ENCODE measurements around the gene BNIPL.

BNIPL gene

DNA sequence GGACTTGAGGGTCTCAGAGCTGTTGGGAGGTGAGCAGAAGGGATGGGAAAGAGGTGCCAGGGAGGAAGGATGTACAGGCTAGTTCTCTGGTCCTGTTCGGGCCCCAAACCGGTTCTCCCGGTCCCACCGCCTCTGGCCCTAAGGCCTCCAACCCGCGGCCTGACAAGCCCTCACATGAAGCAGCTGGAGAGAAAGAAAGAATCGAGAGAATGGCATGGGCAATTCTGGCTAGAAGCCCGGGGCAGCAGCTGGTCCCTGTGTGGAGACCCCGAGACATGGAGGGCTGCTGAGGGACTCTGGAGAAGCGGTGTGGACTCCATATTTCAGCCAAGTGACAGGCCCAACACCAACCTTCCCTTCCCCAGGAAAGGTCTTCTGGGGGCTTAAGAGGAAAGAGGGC lies 22.3 kb downstream of the BNIPL start:
- DNase-seq (ENCODE audit: low read depth), result no peak

DNA sequence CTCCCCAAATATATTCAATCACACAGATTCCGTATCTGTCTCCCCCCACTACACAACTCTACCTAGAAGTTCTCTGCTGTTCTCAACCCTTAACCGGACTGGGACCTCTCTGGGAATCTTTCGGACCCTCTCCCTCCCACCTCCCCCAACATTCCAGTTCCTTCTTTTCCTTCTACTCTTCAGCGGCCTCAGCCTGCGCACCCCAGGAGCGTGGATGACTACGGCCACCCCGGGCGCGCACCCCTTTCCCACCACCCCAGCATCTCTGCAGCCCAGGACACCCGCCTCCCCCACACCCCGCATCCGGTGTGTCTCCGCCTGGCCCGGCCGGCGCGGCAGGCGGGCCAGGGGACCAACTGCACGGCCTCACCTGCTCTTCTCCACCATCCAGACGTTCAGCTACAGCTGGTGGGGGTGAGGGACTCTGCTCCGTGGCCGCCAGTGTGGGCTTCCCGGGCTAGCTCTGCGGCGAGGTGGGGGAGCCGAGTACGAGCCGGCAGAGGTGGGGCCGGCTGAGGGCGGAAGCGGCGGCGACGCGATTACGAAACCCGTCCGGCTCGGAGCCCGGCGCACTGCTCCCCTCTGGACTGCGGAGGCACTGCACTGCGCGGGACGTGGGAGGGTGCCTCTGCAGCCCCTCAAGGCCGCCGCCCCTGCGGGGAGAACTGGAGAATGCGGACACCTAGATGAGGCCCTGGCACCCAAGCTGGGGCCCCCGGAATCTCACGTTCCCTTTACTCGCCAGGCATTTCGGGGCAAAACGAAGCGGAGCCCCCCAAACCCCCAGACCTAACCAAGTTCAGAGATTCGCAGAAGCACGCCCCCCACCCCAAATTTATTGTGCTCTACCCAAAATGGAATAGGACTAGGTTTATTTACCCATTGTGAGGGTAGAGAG lies 23.0 kb downstream of the BNIPL start, which contains the start of gene CDC42SE1:
CDC42SE1 (minus strand) TSS at position 514 of the 898 bp plus-strand sequence. CDS start 3,892 bp downstream, outside the sequence.
- DNase-seq (ENCODE audit: low read depth), result peak; percentile 75

DNA sequence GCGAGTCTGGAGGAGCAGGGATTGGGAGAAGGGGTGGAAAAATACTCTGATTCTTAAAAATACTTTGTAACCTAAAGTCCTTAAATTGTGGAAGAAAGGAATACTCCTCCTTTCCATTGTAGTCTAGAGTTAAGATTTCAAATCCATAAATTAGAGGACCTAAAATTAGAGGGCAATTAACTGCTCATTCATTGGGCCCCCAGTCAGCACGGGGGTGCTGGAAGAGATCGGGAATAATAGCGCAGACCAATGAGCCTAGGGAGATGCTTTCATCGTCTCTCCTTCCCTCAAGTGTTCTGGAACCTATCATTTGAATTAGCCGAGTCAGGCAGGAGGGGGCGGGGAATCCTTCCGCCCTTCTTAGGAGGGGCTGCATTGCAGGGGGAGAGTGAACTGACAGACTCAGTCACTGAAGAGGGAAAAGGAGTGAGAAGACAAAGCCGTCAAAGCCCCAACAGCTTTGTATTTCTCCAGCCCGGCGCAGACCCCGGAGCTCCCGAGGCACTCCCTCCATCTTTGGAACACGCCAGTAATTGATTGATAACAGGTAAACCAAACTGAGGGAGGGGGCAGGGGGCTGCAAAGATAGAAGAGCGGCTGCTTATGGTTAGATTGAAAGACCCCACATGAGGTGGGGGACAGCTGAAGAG lies 23.7 kb downstream of the BNIPL start, which contains the start of gene MLLT11:
MLLT11 (plus strand) TSS at position 391 of the 650 bp plus-strand sequence. CDS start 6,828 bp downstream, outside the sequence.
- DNase-seq (ENCODE audit: low read depth), result no peak

DNA sequence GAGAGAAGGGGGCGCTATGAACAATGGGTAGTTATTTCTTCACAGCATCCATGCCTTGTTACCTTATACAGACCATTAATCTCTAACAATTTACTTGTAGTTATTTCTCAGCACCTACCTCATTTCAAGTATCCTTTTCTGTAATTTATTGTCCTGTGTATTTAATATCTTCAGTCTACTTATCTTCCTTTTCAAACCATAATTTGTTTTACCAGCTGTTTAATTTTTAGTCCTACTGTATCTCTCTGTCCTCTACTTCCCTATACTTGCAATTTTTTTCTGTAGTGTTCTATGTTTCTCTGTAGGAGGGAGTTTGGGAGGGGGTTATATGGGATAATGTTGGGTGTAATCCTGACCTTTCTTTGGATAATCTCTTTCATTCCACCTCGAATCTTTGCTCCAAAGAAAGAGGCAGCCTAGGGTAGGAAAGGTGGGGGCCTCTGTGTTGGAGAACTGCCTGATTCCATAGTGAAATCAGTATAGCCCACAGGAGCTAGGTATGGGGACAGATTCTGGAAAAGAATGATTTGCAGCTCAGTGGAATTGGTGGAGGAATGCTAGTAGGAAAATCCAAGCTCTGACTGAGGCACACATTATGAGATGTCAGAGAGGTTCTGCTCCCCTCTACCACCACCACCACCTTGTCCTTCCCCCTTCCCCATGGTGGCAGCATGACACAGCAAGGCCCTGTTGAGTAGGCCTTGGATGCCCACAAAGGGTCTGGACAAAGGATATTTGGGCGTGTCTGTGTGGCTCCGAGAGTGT lies 24.5 kb downstream of the BNIPL start:
- DNase-seq (ENCODE audit: low read depth), result no peak

DNA sequence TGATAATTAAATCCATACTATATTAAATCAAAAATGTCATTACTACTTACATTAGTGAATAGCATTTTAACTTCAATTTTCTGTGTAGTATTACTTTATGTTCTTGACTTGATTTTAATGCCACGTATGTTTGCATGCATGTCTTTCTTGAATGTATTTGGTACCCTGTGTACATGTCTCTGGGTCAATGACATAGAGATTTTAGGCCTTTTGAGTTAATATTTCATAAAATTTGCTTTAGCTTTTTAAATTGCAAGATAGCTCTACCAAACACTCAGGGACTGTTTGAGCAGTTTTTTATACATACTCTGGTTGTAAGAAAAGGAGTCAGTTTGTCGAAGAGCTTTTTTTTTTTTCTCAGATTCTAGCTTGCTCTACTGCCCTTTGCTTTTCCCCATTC lies 25.3 kb downstream of the BNIPL start:
- no peak for DNase-seq (ENCODE audit: low read depth)

DNA sequence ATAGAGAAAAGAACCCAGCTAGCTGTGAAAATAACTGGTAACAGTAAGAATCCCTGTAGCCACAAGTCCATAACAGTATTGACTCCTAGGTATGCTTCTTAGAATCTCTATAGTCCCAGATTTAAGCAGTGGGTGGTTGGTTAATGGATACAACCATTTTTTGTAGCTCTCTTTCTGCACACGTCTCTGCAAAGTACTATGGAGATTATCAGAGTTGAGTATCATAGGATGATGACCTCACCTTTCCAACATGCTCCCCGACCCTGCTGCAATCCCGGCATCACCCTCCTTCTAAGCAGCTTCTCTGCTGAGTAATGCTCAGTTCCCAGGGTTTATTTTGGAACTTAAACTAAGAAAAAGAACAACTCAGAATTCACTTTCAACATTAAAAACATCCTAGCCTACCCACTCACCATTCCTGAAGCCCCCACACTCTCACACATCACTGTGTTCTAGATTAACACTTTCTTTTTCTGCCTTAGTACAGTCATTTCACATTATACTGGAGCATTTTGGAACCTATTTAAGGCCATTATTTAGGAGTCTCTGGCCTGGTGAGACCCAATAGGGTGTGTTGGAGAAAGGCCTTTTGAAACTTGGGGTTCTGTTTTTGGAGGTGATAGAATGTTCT lies 26.5 kb downstream of the BNIPL start:
- DNase-seq (ENCODE audit: low read depth), result no peak

DNA sequence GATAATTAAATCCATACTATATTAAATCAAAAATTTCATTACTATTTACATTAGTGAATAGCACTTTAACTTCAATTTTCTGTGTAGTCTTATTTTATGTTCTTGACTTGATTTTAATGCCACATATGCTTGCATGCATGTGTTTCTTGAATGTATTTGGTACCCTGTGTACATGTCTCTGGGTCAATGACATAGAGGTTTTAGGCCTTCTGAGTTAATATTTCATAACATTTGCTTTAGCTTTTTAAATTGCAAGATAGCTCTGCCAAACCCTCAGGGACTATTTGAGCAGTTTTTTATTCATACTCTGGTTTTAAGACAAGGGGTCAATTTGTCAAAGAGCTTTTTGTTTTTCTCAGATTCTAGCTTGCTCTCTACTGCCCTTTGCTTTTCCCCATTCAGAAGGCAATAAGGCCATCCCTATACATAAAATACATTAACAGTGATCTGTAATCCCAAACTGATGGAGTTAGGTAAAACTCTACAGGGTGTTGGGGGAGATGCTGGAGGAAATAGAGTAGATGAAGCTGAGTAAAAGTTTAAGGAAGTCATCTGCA lies 28.8 kb downstream of the BNIPL start:
- no peak for DNase-seq (ENCODE audit: low read depth)

DNA sequence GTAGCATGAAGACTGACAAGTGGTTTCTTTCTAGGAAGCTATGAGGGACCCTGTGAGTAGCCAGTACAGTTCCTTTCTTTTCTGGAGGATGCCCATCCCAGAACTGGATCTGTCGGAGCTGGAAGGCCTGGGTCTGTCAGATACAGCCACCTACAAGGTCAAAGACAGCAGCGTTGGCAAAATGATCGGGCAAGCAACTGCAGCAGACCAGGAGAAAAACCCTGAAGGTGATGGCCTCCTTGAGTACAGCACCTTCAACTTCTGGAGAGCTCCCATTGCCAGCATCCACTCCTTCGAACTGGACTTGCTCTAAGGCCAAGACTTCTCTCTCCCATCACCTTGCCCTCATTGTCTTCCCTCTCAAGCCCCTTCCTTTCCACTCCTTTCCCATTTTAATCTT lies 30.8 kb downstream of the BNIPL start:
- no peak for DNase-seq (ENCODE audit: low read depth)

DNA sequence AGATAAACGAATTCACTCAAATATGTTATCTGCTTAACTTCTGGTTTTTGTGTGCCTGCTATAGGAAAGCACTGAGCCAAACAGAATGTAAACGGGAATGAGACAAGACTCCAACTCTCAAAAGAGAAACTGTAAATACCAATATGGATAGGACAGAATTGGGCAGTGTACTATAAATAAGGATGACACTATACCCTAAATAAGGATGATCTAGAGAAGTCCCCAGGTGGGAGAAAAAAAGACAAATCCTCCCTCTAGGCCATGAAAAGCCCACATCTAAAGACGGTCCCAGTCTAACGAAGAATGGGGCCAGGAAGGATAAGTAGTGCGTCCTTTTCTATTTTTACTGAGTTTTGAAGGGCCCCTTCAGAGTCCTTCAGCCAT lies 32.7 kb downstream of the BNIPL start:
- DNase-seq (ENCODE audit: low read depth), result no peak

DNA sequence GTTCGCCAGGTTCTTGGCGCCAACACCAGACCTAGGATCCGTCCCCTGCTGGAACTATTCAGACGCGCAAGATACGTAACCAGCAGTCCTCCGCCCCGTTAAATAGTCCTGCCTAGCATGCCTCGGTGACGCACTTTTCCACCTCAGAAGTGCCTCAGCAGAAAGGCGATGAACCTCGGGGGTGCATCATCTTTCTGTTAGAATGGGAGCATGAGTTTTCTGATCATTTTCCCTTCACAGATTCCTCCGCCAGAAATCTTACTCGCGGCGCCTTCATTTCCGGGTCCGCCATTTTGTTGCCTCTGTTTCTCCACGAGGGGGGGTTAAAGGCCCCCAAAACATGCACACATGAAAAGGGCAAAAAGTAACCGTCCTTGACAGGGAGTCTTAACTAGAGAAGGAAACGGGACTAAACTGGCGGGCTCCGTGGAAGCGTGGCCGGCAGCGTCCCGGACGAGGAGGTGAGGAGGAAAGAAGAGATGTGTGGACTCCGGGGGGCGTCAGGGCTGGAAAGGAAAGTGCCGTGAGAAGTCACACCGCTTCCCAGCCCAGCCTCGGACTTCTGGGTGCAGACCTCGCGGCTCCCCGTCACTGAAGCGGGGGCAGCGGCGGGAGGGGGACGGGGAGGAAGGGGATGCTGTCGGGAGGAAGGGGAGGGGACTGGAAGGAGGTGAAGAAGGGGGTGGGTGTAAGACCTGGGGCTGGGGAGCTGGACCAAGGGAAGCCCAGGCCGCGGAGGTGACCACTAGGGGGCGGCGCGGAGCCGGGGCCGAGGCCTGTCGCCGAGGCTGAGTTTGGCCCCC lies 34.3 kb downstream of the BNIPL start, which contains the start of gene GABPB2:
GABPB2 (plus strand) TSS at position 288 of the 803 bp plus-strand sequence. CDS start 17,429 bp downstream, outside the sequence.
- peak; percentile 82 for DNase-seq (ENCODE audit: low read depth)

DNA sequence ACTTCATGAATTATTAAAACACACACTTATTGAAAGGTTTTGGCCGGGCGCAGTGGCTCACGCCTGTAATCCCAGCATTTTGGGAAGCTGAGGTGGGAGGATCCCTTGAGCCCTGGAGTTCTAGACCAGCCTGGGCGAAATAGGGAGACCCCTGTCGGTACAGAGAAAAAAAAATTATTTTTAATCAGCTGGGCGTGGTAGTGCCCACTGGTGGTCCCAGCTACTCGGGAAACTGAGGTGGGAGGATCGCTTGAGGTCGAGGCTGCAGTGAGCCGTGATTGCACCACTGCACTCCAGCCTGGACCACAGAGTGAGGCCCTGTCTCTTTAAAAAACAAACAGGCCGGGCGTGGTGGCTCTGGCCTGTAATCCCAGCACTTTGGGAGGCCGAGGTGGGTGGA lies 35.8 kb downstream of the BNIPL start:
- no peak for DNase-seq (ENCODE audit: low read depth)

DNA sequence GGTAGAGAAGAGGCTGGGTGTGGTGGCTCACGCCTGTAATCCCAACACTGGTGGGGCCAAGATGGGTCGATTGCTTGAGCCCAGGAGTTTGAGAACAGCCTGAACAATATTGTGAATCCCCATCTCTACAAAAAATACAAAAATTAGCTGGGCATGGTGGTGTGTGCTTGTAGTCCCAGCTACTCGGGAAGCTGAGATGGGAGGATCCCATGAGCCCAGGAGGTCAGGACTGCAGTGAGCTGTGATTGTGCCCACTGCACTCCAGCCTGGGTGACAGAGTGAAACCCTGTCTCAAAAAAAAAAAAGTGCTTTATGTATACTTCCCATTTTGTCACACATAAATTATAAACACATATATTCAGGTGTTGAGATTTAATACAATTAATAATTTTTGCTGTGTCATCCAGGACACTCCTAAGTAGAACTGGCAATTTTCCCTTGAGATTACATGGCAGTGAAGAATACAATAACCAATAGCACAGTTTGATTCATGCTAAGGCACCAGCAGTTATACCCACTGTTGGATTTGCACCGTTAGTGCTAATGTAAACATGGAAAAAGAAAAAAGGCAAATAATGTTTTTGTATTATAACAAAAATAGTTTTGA lies 49.7 kb downstream of the BNIPL start:
- no peak for DNase-seq (ENCODE audit: low read depth)

Data from activated T-cell treated with anti-CD3 and anti-CD28 coated beads for 24 hours (primary cell).